ENCODE measurements around the gene PPP1R15B.

PPP1R15B gene

DNA sequence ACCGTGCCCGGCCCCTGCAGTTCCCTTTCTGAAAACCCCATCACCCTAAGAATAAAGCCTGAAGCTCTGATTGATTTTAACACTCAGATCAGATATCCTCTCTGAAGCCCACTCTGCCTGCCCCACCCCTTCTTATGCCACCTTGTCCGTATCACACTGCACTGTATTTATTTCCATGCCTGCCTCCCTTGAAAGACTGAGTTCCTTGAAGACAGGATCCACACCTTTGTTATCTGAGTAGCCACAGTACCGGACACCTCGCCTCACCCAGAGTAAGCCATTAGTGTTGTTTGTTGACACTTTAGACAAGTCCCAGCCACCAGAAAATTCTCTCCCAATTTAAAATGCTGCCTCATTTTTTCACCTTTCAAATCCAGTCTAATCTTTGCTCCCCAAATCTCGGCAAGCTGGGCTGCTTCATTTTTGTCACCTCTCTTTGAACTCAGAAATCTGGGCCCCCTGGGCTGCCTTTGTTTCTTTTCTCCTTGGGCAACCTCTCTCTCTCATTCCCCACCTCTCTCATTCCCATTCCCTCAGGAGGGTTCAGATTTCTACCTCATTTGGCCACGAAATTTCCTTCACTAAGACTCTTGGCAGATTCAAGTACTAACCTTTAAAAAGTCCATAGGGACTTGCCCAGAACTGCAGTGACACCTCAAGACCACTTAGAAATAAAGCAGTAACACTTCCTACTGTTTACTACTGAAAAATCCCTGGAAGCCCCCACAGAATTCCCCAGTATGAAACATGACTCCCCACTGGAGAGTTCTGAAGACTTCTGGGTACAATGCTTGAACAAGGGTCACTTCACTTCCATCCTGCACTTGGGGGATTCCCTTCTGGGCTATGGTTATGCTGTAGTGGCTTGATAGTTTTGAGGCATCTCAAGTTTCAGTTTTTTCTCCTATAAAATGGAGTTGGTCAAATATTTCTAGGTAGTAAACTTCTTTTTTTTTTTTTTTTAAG, 8.7 kb upstream of the PPP1R15B start:
- TF ChIP-seq Cebpa-rat (IDR thresholded peaks at IDR 0.05), result no peak
- peaks cover 15 to 27% (median 23%) of the 10 kb centered on the region in 10 experiments for H3K4me1 ChIP-seq
- H3K4me3 ChIP-seq, result no peak overlapping the region
- H4K20me1 ChIP-seq, result no peaks in the 10 kb centered on the region; a peak in 1 of 22 replicates
- H3K36me3 ChIP-seq, result peaks cover 36 to 53% (median 43%) of the 10 kb centered on the region in 11 experiments
- H3K27me3 ChIP-seq, result no peaks in the 10 kb centered on the region
- H3K4me2 ChIP-seq, result no peak overlapping the region
- 0 out of 22 replicates have a peak, but pooled peaks cover 0 to 4% (median 0%) of the 10 kb centered on the region in 11 experiments for H3K9me3 ChIP-seq (replicated peaks in 1 of 11)
- H3K27ac ChIP-seq, result no peak overlapping the region
- no peak overlapping the region for H3K9ac ChIP-seq

- peaks cover 24 to 40% (median 30%) of the 10 kb centered on the region in 11 experiments for H3K36me3 ChIP-seq
- no peaks in the 10 kb centered on the region for H3K27me3 ChIP-seq
- H3K9me3 ChIP-seq (replicated peaks in 1 of 11), result 0 out of 22 replicates have a peak, but pooled peaks cover 0 to 5% (median 0%) of the 10 kb centered on the region in 11 experiments
- H3K4me3 ChIP-seq, result no peak overlapping the region
- H4K20me1 ChIP-seq, result no peaks in the 10 kb centered on the region; a peak in 1 of 22 replicates
- no peak for TF ChIP-seq Cebpa-rat (IDR thresholded peaks at IDR 0.05)
- H3K4me2 ChIP-seq, result peak overlapping the region in 7 of 11 experiments; percentile 31 to 62 (median 42); a peak in 10 of 22 replicates
- peaks cover 27 to 40% (median 34%) of the 10 kb centered on the region in 10 experiments for H3K4me1 ChIP-seq
- 0 out of 22 replicates have a peak overlapping the region, but pooled peaks of 1 of the 11 experiments have one; percentile 3 for H3K27ac ChIP-seq
- H3K9ac ChIP-seq, result no peak overlapping the region
Observed at GRCh38 chr1:204419064-204419403, 7.4 kb upstream of the PPP1R15B start.

- no peak for TF ChIP-seq Cebpa-rat (IDR thresholded peaks at IDR 0.05)
- 0 out of 22 replicates have a peak, but pooled peaks cover 0 to 5% (median 0%) of the 10 kb centered on the region in 11 experiments for H3K9me3 ChIP-seq (replicated peaks in 1 of 11)
- no peaks in the 10 kb centered on the region for H3K27me3 ChIP-seq
- no peak overlapping the region for H3K4me3 ChIP-seq
- peaks cover 33 to 46% (median 40%) of the 10 kb centered on the region in 10 experiments for H3K4me1 ChIP-seq
- peaks cover 18 to 34% (median 24%) of the 10 kb centered on the region in 11 experiments for H3K36me3 ChIP-seq
- H3K9ac ChIP-seq, result no peak overlapping the region; a peak in 1 of 22 replicates
- no peaks in the 10 kb centered on the region; a peak in 1 of 22 replicates for H4K20me1 ChIP-seq
- H3K27ac ChIP-seq, result peak overlapping the region in 2 of 11 experiments; percentile 1 to 14; a peak in 1 of 22 replicates
- peak overlapping the region; percentile 5 to 69 (median 46); a peak in 20 of 22 replicates for H3K4me2 ChIP-seq
Observed at GRCh38 chr1:204418174-204419063, 6.8 kb upstream of the PPP1R15B start.

- H3K4me2 ChIP-seq, result peak overlapping the region in 9 of 11 experiments; percentile 2 to 69 (median 42); a peak in 10 of 22 replicates
- H4K20me1 ChIP-seq, result no peaks in the 10 kb centered on the region; a peak in 1 of 22 replicates
- no peak for TF ChIP-seq Cebpa-rat (IDR thresholded peaks at IDR 0.05)
- no peaks in the 10 kb centered on the region for H3K27me3 ChIP-seq
- no peak overlapping the region for H3K4me3 ChIP-seq
- H3K9ac ChIP-seq, result no peak overlapping the region
- H3K9me3 ChIP-seq (replicated peaks in 1 of 11), result peaks cover 0 to 5% (median 0%) of the 10 kb centered on the region in 11 experiments; a peak in 2 of 22 replicates
- H3K4me1 ChIP-seq, result peaks cover 44 to 57% (median 51%) of the 10 kb centered on the region in 10 experiments
- H3K27ac ChIP-seq, result peak overlapping the region in 4 of 11 experiments; percentile 10 to 48 (median 34); a peak in 6 of 22 replicates
- H3K36me3 ChIP-seq, result peaks cover 10 to 23% (median 14%) of the 10 kb centered on the region in 11 experiments
Observed at GRCh38 chr1:204417074-204417997, 5.7 kb upstream of the PPP1R15B start.

DNA sequence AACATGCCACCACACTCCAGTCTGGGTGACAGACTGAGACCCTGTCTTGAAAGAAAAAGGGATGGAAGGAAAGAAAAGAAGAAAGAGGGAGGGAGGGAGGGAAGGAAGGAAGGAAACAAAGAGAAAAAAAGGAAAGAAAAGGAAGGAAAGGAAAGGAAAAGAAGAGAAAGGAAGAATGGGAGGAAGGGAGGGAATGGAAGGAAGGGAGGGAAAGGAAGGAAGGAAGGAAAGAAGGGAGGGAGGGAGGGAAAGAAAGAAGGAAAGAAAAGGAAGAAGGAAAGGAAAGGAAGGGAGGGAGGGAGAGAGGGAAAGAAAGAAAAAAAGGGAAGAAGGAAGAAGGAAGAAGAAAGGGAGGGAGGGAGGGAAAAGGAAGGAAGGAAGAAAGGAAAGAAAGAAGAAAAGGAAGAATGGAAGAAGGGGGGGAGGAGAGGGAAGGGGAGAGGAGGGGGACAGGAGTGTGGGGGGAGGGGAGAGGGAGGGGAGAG, 5.0 kb upstream of the PPP1R15B start:
- Histone ChIP-seq H3K4me2 (no peak overlapping the region), H3K36me3 (peaks cover 5 to 16% (median 7%) of the 10 kb centered on the region in 11 experiments), H3K9ac (no peak overlapping the region), H3K9me3 (replicated peaks in 1 of 11) (peaks cover 0 to 5% (median 0%) of the 10 kb centered on the region in 11 experiments; a peak in 2 of 22 replicates), H3K4me3 (no peak overlapping the region), H3K27me3 (no peaks in the 10 kb centered on the region), H3K27ac (no peak overlapping the region), H3K4me1 (peaks cover 47 to 61% (median 54%) of the 10 kb centered on the region in 10 experiments), H4K20me1 (no peaks in the 10 kb centered on the region; a peak in 1 of 22 replicates)
- TF ChIP-seq Cebpa-rat (IDR thresholded peaks at IDR 0.05), result no peak

DNA sequence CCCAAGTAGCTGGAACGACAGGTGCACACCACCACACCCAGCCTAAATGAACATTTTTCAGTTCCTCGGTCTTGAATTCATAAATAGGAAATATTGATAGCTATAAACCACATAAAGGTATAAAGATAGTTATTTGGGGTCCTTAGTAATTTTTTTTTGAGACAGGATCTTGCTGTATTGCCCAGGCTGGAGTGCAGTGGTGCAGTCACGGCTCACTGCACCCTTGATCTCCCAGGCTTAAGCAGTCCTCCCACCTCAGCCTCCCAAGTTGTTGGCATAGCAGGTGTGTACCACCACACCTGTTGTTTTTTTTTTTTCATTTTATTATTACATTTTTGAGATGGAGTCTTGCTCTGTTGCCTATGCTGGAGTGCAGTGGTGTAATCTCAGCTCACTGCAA, 3.7 kb upstream of the PPP1R15B start:
- peak overlapping the region in 1 of 11 experiments; percentile 3; a peak in 1 of 22 replicates for H3K4me2 ChIP-seq
- peaks cover 7 to 12% (median 9%) of the 10 kb centered on the region in 11 experiments for H4K20me1 ChIP-seq
- H3K9ac ChIP-seq, result no peak overlapping the region
- TF ChIP-seq Cebpa-rat (IDR thresholded peaks at IDR 0.05), result no peak
- H3K36me3 ChIP-seq, result peaks cover 0 to 7% (median 0%) of the 10 kb centered on the region in 11 experiments; a peak in 3 of 22 replicates
- no peaks in the 10 kb centered on the region for H3K27me3 ChIP-seq
- H3K27ac ChIP-seq, result no peak overlapping the region
- H3K9me3 ChIP-seq (replicated peaks in 1 of 11), result peaks cover 0 to 5% (median 0%) of the 10 kb centered on the region in 11 experiments; a peak in 2 of 22 replicates
- H3K4me3 ChIP-seq, result no peak overlapping the region
- peaks cover 47 to 61% (median 54%) of the 10 kb centered on the region in 10 experiments for H3K4me1 ChIP-seq

DNA sequence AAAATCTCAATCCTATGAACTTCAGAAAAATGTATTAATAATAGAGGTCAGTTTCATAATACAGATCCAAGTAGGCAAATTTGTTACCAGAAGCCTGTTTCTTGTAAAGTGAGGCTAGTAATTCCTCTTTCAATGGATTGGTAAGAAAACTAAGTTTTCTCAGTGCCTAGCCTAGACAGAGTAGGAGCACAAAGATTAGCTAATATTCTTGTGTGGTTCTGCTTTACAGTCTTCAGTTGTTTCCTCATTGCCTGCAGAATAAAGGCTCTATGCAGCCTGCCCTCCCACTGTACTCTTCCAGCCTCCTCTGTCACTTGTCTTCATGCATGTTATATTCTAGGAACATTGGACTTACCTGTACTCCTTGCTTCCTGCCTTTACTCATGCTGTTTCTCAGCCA, 2.4 kb upstream of the PPP1R15B start:
- Histone ChIP-seq H3K9ac (peak overlapping the region in 7 of 11 experiments; percentile 27 to 98 (median 56); a peak in 10 of 22 replicates), H3K9me3 (replicated peaks in 1 of 11) (peaks cover 0 to 5% (median 0%) of the 10 kb centered on the region in 11 experiments; a peak in 2 of 22 replicates), H3K4me1 (peaks cover 47 to 57% (median 53%) of the 10 kb centered on the region in 10 experiments), H3K27ac (peak overlapping the region; percentile 87 to 99 (median 95); a peak in 20 of 22 replicates), H3K27me3 (no peaks in the 10 kb centered on the region), H3K4me3 (no peak overlapping the region; a peak in 1 of 20 replicates), H3K36me3 (peaks cover 0 to 14% (median 11%) of the 10 kb centered on the region in 11 experiments; a peak in 11 of 22 replicates), H4K20me1 (peaks cover 21 to 25% (median 23%) of the 10 kb centered on the region in 11 experiments), H3K4me2 (peak overlapping the region; percentile 47 to 89 (median 73))
- TF ChIP-seq Cebpa-rat (IDR thresholded peaks at IDR 0.05), result no peak

All from BLaER1 treated with 17β-estradiol and CSF1 and Interleukin-3, amounts not matched to agents 10 nM and 100 nM (cell line).